HL-60 (cell line): ENCODE results near the gene PTRHD1.

Experiments used
- CTCF ChIP-seq: IDR thresholded peaks from one replicate; pipeline ENCODE4 v1.5.1; 2011; ENCODE audit warnings: low read length, control low read depth, inconsistent platforms; ENCODE audit not compliant: insufficient read depth
- POLR2AphosphoS5 ChIP-seq: IDR thresholded peaks from 2 replicates; pipeline ENCODE4 v1.6.1; 2012; ENCODE audit warnings: low read depth

DNA sequence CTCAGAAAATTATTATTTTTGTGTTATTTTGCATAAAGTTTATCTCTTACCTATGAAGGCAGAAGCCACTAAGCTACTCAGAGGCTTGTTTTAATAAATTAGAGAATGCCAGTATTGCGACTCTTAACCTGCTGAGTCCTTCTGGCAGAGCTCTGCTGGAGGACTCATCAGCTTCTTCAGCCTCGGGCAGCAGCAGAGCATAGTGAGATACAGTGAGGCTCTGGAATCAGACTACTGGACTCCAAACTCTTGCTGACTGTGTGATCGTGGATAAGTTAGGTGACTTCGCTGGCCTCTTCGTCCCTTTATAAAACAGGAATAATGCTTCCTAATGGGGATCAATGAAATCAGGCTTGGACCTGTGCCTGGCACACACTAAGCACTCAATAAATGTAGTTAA lies 1.7 kb downstream of the PTRHD1 start:
- no peak for TF ChIP-seq CTCF
- no peak for TF ChIP-seq POLR2AphosphoS5
